GM19351 (cell line): ENCODE results near the gene CCDC78.
A peak's percentile ranks its signal among the peaks of the same experiment; 100 is the strongest.

ENCODE experiments used
- ATAC-seq: cut with Tn5 transposase; IDR thresholded peaks from one replicate; pipeline ENCODE4 v1.9.1; 2021; ENCODE audit warnings: mild to moderate bottlenecking, moderate library complexity; ENCODE audit not compliant: unreplicated experiment

CCDC78 gene

DNA sequence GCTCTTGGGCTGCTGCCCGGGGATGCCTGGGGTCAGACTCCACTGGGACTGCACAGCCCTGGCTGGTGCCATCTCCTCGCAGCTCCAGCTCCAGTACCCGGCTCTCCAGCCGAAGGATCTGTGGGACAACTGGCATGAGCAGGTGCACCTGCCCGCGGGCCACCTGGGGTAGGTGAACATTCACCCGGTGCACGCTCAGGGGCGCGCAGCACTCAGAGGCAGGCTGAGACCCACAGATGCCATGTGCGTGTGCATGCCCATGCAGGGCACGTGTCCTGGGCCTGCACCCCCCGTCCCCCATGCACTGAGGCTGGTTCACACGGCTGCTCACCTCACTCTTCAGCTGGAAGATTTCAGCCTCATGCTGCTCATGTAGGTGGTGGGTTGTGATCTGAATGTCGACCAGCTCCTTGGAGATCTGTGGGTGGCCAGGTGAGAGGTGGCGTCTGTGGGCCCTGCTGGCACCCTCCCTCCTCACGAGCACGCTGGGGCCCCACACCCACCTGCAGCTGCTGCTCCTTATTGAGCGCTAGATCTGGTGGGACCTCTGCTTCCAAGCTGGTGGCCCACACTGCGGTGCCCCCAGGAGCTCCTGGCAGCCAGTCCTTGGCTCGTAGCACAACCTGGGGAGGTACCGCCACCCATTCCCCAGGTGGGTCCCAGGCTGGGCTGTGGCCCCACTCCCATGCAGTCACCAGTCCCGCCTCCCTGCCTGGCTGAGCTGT is 618 bp downstream of the CCDC78 start:
- ATAC-seq = no peak

DNA sequence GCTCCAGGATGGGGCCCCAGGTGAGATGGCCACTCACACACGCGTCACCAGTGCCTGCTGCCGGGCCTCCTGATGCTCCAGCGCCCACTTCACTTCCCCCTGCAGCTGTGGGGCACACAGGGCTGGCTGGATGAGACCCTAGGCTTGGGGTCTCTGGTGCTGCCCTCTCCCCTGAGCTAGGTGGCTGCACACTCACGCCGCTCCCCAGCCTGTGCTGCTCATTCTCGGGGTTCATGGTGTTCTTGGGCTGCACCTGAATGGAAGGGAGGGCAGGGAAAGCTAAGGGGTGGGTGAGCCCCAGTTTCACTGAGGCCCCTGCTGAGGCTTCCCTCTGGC is 1.2 kb downstream of the CCDC78 start:
- no peak for ATAC-seq

DNA sequence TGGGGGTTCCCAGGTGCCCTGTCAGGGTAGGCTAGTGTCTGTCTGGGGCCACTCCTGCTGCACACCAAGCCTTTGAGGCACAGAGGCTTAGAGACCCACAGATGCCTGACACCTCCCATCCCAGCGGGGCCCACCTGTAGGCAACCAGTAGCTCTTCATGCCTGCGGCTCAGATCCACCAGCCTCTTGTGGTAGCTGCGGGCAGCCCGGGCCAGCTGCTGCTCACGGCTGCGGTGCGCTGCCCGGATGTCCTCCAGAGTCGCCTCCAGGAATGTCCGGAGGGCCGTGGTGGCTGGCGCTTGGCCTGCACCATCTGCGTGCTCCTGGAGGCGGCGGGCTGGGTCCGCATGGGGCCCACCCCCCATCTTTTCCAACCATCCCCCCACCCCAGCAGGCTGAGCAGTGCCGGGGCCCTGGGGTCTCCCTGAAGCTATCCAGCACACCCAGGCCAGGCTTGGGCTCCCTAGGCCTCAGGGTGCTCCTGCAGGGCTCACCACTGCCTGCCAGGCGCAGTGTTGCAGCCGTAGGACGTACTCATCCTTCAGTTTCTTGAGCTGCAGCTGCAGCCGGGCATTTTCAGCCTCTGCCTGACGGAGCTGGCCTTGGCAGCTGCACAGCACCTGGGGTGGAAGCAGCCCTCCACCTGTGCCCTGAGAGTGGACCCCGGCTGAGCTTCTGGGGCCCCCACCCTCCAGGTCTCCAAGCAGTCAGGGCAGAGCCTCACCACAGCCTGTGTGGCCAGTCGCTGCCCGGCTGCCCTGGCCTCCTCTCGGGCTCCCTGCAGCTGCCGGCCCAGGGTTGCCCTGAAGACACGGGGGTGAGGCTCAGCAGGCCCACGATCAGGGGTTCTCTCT is 1.8 kb downstream of the CCDC78 start:
- ATAC-seq = no peak

- no peak for ATAC-seq
Measured at GRCh38 chr16:723695-724094, 2.5 kb downstream of the CCDC78 start.

- no peak for ATAC-seq
Measured at GRCh38 chr16:722835-723633, 3.2 kb downstream of the CCDC78 start.

DNA sequence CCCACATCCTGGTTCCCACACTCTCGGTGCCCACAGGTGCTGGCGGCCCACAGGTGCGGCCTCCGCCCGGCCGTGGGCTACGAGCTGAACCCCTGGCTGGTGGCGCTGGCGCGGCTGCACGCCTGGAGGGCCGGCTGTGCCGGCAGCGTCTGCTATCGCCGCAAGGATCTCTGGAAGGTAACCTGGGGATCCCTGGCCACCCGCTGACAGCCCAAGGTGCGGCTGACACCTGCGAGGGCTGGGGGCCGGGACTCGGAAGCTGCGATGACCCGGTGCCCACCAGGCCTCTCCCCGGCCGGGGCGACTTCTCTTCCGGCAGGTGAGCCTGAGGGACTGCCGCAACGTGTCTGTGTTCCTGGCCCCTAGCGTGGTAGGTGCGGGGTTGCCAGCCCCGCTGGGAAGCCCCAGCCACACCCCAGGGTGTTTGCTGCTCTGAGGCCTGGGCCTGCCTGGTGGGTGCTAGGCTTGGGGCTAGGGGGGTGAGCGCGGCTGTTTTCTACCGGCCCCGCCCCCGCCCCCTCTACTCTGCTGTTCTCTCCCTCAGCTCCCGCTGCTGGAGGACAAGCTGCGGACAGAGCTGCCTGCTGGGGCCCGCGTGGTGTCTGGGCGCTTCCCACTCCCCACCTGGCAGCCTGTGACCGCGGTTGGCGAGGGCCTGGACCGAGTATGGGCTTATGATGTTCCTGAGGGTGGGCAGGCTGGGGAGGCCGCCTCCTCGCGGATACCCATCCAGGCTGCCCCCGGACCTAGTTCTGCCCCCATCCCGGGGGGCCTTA is 4.3 kb downstream of the CCDC78 start:
- ATAC-seq = no peak

GRCh38 chr16:720990-721764 is 5.1 kb downstream of the CCDC78 start, which contains the start of gene ANTKMT:
Gene ANTKMT, plus strand, starts transcription at chr16:721146. Its CDS starts 129 bp downstream, at chr16:721275.
- peak; percentile 71 for ATAC-seq

GRCh38 chr16:720447-720989 is 5.7 kb downstream of the CCDC78 start:
- ATAC-seq = peak; percentile 22

- no peak for ATAC-seq
Measured at GRCh38 chr16:719815-720446, 6.3 kb downstream of the CCDC78 start.

GRCh38 chr16:718922-719321 is 7.3 kb downstream of the CCDC78 start:
- ATAC-seq = no peak

DNA sequence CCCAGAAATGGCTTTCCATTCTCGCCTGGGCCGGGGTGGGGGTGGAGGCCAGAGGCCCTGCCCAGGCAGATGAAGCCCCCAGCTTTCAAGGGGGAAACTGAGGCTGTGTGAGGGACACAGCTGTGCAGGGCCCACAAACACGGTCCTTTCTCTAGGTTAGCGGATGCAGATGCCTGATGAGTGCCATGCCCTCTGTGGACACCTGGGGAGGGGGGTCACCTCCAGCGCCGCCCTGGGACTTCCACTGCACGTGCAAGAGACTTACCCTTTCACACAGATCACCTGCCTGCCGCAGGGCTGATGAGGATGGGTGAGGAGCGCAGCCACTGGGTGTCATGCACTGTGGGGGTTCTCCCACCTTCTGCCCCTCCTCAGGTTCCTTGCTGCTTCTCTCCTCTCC is 7.9 kb downstream of the CCDC78 start:
- ATAC-seq = no peak

- ATAC-seq = no peak
Measured at GRCh38 chr16:717450-718245, 8.6 kb downstream of the CCDC78 start.

DNA sequence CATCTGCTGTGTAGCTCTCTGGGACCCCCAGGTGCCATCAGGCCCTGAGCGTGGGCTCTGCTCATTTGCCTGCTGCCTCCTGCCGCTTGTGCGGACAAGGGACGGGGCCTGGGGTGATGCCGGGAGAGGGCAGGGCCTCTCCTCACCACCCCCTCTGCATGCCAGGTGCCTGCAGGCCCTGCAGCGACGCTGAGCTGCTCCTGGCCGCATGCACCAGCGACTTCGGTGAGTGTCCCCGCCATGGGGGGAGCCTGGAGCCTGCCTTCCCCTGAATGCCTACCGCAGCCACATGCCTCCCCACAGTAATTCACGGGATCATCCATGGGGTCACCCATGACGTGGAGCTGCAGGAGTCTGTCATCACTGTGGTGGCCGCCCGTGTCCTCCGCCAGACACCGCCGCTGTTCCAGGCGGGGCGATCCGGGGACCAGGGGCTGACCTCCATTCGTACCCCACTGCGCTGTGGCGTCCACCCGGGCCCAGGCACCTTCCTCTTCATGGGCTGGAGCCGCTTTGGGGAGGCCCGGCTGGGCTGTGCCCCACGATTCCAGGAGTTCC is 9.4 kb downstream of the CCDC78 start:
- ATAC-seq = no peak

- no peak for ATAC-seq
Measured at GRCh38 chr16:716200-716568, 10.1 kb downstream of the CCDC78 start.

DNA sequence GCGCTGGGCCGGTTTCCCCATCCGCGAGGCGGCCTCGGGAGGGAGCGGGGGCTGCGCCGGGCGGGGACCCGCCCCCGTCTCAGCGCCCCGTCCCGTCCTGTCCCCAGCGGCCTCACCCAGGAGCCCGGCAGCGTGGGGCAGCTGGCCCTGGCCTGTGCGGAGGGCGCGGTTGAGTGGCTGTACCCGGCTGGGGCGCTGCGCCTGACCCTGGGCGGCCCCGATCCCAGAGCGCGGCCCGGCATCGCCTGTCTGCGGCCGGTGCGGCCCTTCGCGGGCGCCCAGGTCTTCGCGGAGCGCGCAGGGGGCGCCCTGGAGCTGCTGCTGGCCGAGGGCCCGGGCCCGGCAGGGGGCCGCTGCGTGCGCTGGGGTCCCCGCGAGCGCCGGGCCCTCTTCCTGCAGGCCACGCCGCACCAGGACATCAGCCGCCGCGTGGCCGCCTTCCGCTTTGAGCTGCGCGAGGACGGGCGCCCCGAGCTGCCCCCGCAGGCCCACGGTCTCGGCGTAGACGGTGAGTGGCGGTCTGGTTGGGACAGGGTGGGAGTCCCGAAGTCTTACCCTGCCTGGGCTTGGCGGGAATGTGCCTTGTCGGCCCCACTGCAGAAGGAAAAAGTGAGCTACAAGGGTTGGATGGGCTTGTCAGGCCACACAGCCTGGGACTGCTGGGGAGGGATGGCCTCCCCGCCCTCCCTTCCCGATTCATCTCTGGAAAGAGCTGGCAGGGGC is 10.6 kb downstream of the CCDC78 start:
- ATAC-seq = peak; percentile 17

- ATAC-seq = peak; percentile 76
Measured at GRCh38 chr16:714558-715476, 11.4 kb downstream of the CCDC78 start, which contains the start of gene METRN. Gene METRN, plus strand, starts transcription at chr16:715118. Its CDS starts 172 bp downstream, at chr16:715290.
